ENCODE measurements around the gene PDSS2.

DNA sequence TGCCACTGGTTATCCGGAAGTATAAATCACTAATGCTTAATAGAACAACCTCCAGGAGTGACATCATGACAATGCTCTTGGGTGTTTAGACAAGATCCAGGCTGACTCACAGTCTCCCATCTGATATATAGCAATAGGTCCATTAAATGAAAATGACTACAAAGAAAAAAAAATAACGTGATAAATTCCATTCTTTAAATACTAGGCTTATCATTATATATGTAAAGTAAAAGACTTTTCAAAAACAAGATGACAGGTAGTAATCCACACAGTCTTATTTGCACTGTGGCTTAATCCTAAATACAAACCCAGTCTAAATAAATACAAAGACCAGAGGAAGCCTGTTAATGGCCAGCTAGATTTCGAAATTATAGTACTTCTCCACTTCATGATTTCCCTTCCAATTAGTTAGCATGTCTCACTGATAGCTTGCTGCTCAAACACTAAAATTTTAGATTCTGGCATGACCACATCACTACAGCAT, 195.0 kb downstream of the PDSS2 start:
- TF ChIP-seq, protein P1, sequence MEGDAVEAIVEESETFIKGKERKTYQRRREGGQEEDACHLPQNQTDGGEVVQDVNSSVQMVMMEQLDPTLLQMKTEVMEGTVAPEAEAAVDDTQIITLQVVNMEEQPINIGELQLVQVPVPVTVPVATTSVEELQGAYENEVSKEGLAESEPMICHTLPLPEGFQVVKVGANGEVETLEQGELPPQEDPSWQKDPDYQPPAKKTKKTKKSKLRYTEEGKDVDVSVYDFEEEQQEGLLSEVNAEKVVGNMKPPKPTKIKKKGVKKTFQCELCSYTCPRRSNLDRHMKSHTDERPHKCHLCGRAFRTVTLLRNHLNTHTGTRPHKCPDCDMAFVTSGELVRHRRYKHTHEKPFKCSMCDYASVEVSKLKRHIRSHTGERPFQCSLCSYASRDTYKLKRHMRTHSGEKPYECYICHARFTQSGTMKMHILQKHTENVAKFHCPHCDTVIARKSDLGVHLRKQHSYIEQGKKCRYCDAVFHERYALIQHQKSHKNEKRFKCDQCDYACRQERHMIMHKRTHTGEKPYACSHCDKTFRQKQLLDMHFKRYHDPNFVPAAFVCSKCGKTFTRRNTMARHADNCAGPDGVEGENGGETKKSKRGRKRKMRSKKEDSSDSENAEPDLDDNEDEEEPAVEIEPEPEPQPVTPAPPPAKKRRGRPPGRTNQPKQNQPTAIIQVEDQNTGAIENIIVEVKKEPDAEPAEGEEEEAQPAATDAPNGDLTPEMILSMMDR (optimal IDR thresholded peaks at IDR 0.05 in 1 of 3, IDR thresholded peaks at IDR 0.05 in 1 of 3, conservative IDR thresholded peaks at IDR 0.05 in 1 of 3; ENCODE audit: extremely low read depth in 1 of 3, insufficient read depth in 2 of 3, low read length in 3 of 3): no peak
- no peak for TF ChIP-seq EZH2 (IDR thresholded peaks at IDR 0.05; ENCODE audit: low read length)

All from keratinocyte (primary cell).